ENCODE measurements around the gene DAZL.

The DAZL gene

DNA sequence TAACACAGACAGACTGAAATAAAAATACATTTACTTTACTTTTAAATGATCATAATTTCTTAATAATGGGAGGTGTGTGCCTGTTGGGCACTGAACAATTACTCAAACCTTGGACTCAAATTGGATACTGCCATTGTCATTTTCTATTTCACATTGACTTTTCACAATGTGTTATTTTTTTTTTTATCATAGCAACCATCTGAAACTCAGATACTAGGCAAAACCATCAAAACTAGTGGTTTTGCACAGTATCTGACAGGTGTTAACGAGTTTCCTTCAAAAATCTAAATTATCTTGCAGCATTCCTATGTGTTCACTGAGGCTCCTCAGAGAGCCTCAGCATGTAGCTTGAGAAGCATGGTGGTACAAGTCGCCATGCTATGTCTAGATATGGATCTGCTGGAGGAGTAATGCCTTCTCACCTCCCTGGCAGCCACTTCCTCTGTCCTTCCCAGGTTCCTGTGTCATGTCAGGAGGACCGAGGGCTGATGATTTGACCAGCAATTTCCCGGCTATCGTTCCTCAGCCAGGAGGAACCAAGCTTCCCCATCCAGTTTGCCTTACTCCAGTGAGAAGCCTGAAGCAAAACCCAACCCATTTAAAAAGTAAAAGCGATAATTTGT, 61.9 kb downstream of the DAZL start:
- no peak for DNase-seq

DNA sequence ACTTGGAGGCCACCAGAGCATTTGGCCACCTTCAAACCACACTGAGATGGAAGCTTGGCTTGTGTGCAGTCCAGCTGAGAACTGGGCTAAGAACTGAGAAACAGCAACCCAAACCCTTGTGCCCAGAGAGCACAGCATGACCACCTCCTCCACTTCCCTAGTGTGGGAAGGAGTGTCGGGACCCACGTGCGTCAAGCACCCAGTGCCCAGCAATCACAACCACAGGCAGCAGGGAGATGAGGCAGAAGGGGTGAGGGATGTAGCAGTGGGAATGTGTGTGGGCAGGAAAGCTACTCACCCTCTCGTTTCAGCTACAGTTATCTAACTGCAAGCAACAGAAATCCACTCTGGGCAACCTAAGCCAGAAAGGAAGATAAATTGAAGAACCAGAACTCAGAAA, 66.7 kb downstream of the DAZL start:
- no peak for DNase-seq

DNA sequence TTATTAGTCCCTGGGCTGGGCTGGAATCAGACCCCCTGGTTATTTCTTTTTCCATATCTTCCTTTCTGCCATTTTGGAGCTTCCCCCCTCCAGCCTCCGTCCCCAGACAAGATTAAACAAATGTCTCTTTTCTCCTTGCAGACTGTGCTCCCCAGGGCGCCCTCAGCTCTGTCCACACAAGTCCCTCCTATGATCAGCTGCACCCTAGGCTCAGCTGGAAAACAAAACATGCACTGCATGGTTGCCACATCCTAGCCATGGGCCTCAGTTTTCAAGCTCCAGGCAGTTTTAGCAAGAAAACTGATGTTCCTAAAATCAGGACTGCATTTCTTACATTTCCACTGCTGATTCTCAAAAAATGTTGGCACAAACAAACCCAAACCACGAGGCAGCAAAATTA, 68.2 kb downstream of the DAZL start:
- no peak for DNase-seq

Measured in CD4-positive, alpha-beta T cell treated with Interleukin-4 for 1 hour (primary cell).